HFF-Myc (cell line): Measurements from ENCODE around the gene WNT1.

Experiments
- DNase-seq: peaks from one replicate; pipeline ENCODE4 v3.0.0-alpha.2; 2011; ENCODE audit warnings: low read depth; ENCODE audit errors: extremely low read depth
- H3K4me3 ChIP-seq: replicated peaks from 2 replicates; pipeline ENCODE4 v1.5.1; 2011; ENCODE audit warnings: low read depth, mild to moderate bottlenecking, control low read depth, low read length
- TF ChIP-seq, protein P1 (sequence below): IDR thresholded peaks from 2 replicates; pipeline ENCODE4 v1.5.1; 2012; ENCODE audit warnings: mild to moderate bottlenecking, low read depth, low read length, control low read depth; ENCODE audit errors: missing control alignments

WNT1 gene

GRCh38 chr12:48995086-48995879, 17.2 kb downstream of the WNT1 start:
- H3K4me3 ChIP-seq: no peak overlapping the region
- no peak for DNase-seq
- TF ChIP-seq, protein P1, sequence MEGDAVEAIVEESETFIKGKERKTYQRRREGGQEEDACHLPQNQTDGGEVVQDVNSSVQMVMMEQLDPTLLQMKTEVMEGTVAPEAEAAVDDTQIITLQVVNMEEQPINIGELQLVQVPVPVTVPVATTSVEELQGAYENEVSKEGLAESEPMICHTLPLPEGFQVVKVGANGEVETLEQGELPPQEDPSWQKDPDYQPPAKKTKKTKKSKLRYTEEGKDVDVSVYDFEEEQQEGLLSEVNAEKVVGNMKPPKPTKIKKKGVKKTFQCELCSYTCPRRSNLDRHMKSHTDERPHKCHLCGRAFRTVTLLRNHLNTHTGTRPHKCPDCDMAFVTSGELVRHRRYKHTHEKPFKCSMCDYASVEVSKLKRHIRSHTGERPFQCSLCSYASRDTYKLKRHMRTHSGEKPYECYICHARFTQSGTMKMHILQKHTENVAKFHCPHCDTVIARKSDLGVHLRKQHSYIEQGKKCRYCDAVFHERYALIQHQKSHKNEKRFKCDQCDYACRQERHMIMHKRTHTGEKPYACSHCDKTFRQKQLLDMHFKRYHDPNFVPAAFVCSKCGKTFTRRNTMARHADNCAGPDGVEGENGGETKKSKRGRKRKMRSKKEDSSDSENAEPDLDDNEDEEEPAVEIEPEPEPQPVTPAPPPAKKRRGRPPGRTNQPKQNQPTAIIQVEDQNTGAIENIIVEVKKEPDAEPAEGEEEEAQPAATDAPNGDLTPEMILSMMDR: peak; percentile 73

- TF ChIP-seq, protein P1: peak; percentile 79
- peak overlapping the region; percentile 56 for H3K4me3 ChIP-seq
- DNase-seq: no peak
These were observed 18.9 kb downstream of the WNT1 start for GRCh38 chr12:48996794-48997718.

GRCh38 chr12:48997719-48998496, 19.8 kb downstream of the WNT1 start:
- DNase-seq: no peak
- peak overlapping the region; percentile 56 for H3K4me3 ChIP-seq
- TF ChIP-seq, protein P1: no peak

DNA sequence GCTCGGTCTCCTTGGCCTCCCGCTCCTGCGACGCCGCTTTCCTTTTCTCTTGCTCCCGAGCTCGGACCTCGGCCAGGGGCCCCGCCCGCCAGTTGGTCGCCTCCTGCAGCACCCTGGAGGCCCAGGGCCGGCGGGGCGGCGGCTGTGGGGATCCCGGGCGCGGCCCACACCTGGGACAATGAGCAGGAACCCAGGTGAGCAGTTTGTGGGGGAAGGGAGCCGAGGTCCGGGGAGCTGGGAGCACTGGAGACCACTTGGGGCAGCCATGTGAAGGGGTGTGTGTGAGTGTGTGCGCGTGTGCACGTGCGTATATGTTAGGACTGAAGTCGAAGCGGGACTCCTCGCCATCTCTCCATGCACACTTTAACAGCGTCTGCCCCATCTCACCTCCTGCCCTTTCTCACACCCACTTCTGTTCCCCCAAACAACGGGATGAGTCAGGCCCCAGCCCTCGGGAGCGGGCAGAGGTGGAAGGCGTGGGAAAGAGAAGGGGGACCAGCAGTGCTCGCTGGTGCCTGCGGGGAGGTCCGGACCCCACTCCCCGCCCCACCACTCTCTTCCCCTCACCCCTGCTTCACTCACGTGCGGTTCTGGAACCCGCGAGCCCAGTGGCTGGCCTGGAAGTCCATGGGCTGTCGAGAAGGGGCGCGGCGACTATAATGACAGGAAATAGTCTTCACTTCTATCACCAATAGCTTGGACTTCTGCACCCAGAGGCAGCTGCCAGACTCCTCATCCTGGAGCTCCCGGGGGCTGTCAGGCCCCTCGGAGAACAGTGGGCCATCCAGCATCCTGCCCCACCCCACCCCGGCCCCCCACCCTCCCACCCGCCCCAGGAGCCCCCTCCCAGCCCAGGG, 20.6 kb downstream of the WNT1 start:
- TF ChIP-seq, protein P1: no peak
- no peak for DNase-seq
- H3K4me3 ChIP-seq: peak overlapping the region; percentile 56

GRCh38 chr12:48999371-49000131, 21.4 kb downstream of the WNT1 start, which contains the start of gene DDN:
Gene DDN (minus strand): TSS chr12:48999375. CDS start chr12:48999287, 88 bp downstream.
- TF ChIP-seq, protein P1: no peak
- H3K4me3 ChIP-seq: peak within 1 kb of the TSS; percentile 56
- DNase-seq: no peak
